Smooth muscle cell (in vitro differentiated cells): Measurements from ENCODE around the gene BTBD9. TPM values are rescaled to one million over a fixed set of nuclear protein-coding genes. Genes with fewer than 3 reads are reported as not detected.
A peak's percentile ranks its signal among the peaks of the same experiment; 100 is the strongest.

Source experiments
- DNase-seq: peaks from one replicate; lab custom pipeline; 2025; ENCODE audit not compliant: unreplicated experiment; lab: John Stamatoyannopoulos, UW
- H2AFZ ChIP-seq: fragments of 200-600 bp; sonication (generic); 2 replicates; pipeline ENCODE4 v1.6.0; 2016; ENCODE audit warnings: antibody characterized with exemption, low read depth, mild to moderate bottlenecking
- H3F3A ChIP-seq: fragments of 200-600 bp; sonication (generic); 2 replicates; pipeline ENCODE4 v1.6.0; 2017; ENCODE audit warnings: antibody characterized with exemption, low read depth
- H3K27ac ChIP-seq: fragments of 200-600 bp; sonication (generic); 2 replicates; pipeline ENCODE4 v1.5.1; 2016; ENCODE audit warnings: low read depth, mild to moderate bottlenecking
- H3K27me3 ChIP-seq: fragments of 200-600 bp; sonication (generic); 2 replicates; pipeline ENCODE4 v1.6.1; 2016; ENCODE audit warnings: low read depth, mild to moderate bottlenecking
- H3K36me3 ChIP-seq: fragments of 200-600 bp; sonication (generic); 2 replicates; pipeline ENCODE4 v1.5.1; 2016; ENCODE audit warnings: low read depth
- H3K4me1 ChIP-seq: fragments of 200-600 bp; sonication (generic); 2 replicates; pipeline ENCODE4 v1.5.1; 2016; ENCODE audit warnings: low read depth
- H3K4me2 ChIP-seq: fragments of 200-600 bp; sonication (generic); 2 replicates; pipeline ENCODE4 v1.6.0; 2016; ENCODE audit warnings: mild to moderate bottlenecking
- H3K4me3 ChIP-seq: fragments of 200-600 bp; sonication (generic); 2 replicates; pipeline ENCODE4 v1.5.1; 2016; ENCODE audit warnings: mild to moderate bottlenecking
- H3K79me2 ChIP-seq: fragments of 200-600 bp; sonication (generic); 2 replicates; pipeline ENCODE4 v1.6.0; 2016; ENCODE audit warnings: low read depth, mild to moderate bottlenecking
- H3K9ac ChIP-seq: fragments of 200-600 bp; sonication (generic); 2 replicates; pipeline ENCODE4 v1.6.0; 2016; ENCODE audit warnings: low read depth
- H3K9me3 ChIP-seq: fragments of 200-600 bp; sonication (generic); replicated peaks from 2 replicates; pipeline ENCODE4 v1.5.1; 2016; ENCODE audit warnings: low read depth
- H4K20me1 ChIP-seq: fragments of 200-600 bp; sonication (generic); 2 replicates; pipeline ENCODE4 v1.6.0; 2016; ENCODE audit warnings: low read depth
- WGBS: methylation state at CpG from one replicate; pipeline ENCODE4 v1.1.7; 2016; ENCODE audit warnings: low lambda C conversion rate; 5-methylcytosine and 5-hydroxymethylcytosine counted together
- polyA plus RNA-seq: library from polyadenylated mRNA; unstranded; fragments of >200 nt; fragmentation: Nextera tagmentation; extraction: Ambion mirVana; gene quantifications from 2 replicates; pipeline ENCODE4 v1.2.1, GENCODE V29; 2016
- total RNA-seq: library from RNA; depleted of rRNA; stranded (reverse); fragments of >200 nt; gene quantifications from 2 replicates; pipeline ENCODE4 v1.2.3, GENCODE V29; 2014
- TF ChIP-seq, protein P1 (sequence below): fragments of 200-600 bp; sonication (generic); IDR thresholded peaks from 2 replicates; pipeline ENCODE4 v1.5.1; 2017; ENCODE audit warnings: borderline replicate concordance, mild to moderate bottlenecking, antibody characterized with exemption; ENCODE audit not compliant: insufficient read depth, poor library complexity, severe bottlenecking

Gene BTBD9
- total and polyA plus RNA-seq, 2 experiments from 2014 or later, result 5.6 to 12.5 TPM

DNA sequence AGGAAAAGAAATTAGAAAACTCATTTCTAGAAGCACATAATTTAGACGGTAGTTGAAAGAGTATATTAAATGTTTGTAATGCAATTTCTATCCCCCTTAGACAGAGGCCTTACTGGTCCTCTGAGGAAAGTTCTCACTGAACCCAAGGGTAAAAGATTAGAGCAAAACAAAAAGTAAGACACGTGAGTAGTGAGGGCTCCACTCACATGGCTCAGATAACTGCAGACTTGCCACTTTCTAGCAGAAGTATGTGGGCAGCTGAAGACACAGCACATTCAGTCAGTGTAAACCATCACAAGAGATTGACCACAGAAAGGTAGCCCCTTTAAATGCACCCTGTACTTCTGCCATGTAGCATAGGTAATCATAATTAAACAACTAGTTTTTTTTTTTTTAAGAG is 193.8 kb downstream of the BTBD9 start:
- TF ChIP-seq, protein P1, sequence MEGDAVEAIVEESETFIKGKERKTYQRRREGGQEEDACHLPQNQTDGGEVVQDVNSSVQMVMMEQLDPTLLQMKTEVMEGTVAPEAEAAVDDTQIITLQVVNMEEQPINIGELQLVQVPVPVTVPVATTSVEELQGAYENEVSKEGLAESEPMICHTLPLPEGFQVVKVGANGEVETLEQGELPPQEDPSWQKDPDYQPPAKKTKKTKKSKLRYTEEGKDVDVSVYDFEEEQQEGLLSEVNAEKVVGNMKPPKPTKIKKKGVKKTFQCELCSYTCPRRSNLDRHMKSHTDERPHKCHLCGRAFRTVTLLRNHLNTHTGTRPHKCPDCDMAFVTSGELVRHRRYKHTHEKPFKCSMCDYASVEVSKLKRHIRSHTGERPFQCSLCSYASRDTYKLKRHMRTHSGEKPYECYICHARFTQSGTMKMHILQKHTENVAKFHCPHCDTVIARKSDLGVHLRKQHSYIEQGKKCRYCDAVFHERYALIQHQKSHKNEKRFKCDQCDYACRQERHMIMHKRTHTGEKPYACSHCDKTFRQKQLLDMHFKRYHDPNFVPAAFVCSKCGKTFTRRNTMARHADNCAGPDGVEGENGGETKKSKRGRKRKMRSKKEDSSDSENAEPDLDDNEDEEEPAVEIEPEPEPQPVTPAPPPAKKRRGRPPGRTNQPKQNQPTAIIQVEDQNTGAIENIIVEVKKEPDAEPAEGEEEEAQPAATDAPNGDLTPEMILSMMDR, result no peak

DNA sequence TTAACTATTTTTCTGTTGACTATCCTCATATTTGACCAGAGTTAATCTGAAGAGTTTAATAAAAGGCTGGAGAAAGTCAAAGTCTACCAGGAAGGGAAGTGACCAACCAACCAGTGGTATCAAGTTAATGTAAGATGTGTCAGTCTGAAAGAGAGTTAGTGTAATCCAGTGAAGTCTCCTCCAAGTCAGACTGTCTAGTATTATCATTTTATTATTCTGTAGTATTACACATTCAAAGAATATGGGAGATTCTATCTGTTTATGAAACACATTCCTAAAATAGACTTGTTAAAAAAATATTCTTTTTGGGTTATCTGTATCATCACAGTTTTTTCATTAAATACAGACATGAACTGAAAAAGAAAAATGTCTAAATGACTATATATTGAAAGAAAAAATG is 194.4 kb downstream of the BTBD9 start:
- Histone ChIP-seq H3K27me3 (no peaks in the 10 kb centered on the region), H3K9ac (no peak overlapping the region), H3K4me2 (no peak overlapping the region), H2AFZ (no peak overlapping the region), H3K79me2 (no peaks in the 10 kb centered on the region), H3F3A (no peaks in the 10 kb centered on the region), H3K4me1 (peaks cover 14% of the 10 kb centered on the region), H4K20me1 (no peaks in the 10 kb centered on the region), H3K4me3 (no peak overlapping the region), H3K27ac (no peak overlapping the region), H3K36me3 (no peaks in the 10 kb centered on the region), H3K9me3 (no peaks in the 10 kb centered on the region)
- TF ChIP-seq, protein P1, result no peak
- DNase-seq, result no peak

More for the DNA sequence above, 193.8 kb downstream of the BTBD9 start:
- no peak for DNase-seq
- Histone ChIP-seq H3K79me2 (no peaks in the 10 kb centered on the region), H3K9ac (no peak overlapping the region), H3K36me3 (no peaks in the 10 kb centered on the region), H3F3A (no peaks in the 10 kb centered on the region), H3K27ac (no peak overlapping the region), H3K4me3 (no peak overlapping the region), H4K20me1 (no peaks in the 10 kb centered on the region), H2AFZ (no peak overlapping the region), H3K27me3 (no peaks in the 10 kb centered on the region), H3K4me2 (no peak overlapping the region), H3K4me1 (peaks cover 14% of the 10 kb centered on the region), H3K9me3 (no peaks in the 10 kb centered on the region)
- 79% methylated on average over 2 of the region's 2 CpGs for WGBS

DNA sequence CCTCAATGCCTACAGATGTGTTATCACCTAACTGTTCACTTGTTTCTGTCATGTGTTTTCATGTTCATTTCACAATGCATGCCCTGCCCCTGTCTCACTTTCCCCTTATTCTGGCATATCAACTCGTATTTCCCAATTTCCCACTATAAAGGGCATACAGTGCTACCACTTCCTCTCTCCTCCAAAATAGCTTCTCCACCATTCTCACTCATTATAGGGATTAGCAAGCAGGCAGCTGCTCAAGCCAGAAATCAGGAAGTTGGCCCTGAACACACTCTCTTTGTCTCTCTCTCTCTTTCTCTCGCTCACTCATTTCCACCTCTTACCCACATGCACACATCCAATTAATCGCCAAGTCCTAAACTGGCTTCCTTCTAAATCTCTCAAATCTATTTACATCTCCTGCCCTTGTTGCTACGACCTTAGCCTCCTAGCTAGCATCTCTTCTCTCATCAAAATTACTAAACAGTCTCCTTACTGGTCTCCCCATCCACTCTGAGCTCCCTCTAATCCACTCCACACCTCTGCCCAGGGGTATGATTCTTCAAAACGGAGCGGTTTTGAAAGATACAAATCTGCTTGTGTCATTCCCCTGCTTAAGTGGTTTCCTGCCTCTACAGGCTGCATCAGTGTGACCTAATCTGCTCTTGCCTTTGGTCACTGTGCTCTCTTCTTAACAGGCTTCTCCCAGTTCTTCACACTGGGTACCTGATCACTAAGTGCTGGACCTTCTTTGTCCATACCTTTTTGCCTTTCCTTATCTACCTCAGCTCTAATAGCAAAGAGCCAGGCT is 196.2 kb downstream of the BTBD9 start:
- WGBS, result 36% methylated on average over 6 of the region's 6 CpGs
- Histone ChIP-seq H3F3A (no peaks in the 10 kb centered on the region), H3K27ac (peak overlapping the region; percentile 22), H3K9me3 (no peaks in the 10 kb centered on the region), H4K20me1 (no peaks in the 10 kb centered on the region), H3K4me2 (peak overlapping the region; percentile 34), H3K79me2 (no peaks in the 10 kb centered on the region), H3K36me3 (no peaks in the 10 kb centered on the region), H2AFZ (no peak overlapping the region), H3K4me1 (peaks cover 14% of the 10 kb centered on the region), H3K27me3 (no peaks in the 10 kb centered on the region), H3K4me3 (no peak overlapping the region), H3K9ac (no peak overlapping the region)
- TF ChIP-seq, protein P1, result no peak
- no peak for DNase-seq

DNA sequence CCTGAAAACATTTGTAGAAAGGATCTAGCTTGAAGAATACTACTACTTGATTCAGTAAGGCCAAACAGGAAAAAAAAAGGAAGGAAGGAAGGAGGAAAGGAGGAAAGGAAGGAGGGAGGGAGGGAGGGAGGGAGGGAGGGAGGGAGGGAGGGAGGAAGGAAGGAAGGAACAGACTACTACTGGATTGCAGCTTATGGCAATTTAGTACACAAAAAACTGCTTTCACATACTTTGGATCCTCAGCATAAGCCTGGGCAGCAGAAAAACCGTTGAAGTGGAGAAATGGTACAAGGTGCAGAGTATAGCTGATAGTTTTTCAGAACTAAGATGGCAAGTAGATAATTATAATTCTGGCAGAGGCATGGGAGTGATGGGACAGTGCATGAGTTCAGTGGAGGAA is 201.6 kb downstream of the BTBD9 start:
- Histone ChIP-seq H3K9me3 (no peaks in the 10 kb centered on the region), H3K27ac (no peak overlapping the region), H4K20me1 (no peaks in the 10 kb centered on the region), H3K36me3 (no peaks in the 10 kb centered on the region), H3K27me3 (no peaks in the 10 kb centered on the region), H2AFZ (no peak overlapping the region), H3K9ac (no peak overlapping the region), H3K4me3 (no peak overlapping the region), H3K4me2 (no peak overlapping the region), H3F3A (no peaks in the 10 kb centered on the region), H3K79me2 (no peaks in the 10 kb centered on the region), H3K4me1 (no peaks in the 10 kb centered on the region)
- TF ChIP-seq, protein P1, result no peak
- DNase-seq, result no peak
- WGBS, result 82% methylated on average over 1 of the region's 1 CpG
